ENCODE results near the gene ZNF414. TPM values are rescaled to one million over a fixed set of nuclear protein-coding genes. Genes with fewer than 3 reads are reported as not detected.
"Not testable (repeated sequence)": the region's sequence is repeated elsewhere in the genome, so short reads cannot be mapped to it uniquely, and the experiment has no call there.

ZNF414 gene
- 10 to 100 TPM; 14.9 to 28.7 (median 24.1) TPM for polyA plus RNA-seq (ENCODE audit: insufficient read length in 4 of 4)

DNA sequence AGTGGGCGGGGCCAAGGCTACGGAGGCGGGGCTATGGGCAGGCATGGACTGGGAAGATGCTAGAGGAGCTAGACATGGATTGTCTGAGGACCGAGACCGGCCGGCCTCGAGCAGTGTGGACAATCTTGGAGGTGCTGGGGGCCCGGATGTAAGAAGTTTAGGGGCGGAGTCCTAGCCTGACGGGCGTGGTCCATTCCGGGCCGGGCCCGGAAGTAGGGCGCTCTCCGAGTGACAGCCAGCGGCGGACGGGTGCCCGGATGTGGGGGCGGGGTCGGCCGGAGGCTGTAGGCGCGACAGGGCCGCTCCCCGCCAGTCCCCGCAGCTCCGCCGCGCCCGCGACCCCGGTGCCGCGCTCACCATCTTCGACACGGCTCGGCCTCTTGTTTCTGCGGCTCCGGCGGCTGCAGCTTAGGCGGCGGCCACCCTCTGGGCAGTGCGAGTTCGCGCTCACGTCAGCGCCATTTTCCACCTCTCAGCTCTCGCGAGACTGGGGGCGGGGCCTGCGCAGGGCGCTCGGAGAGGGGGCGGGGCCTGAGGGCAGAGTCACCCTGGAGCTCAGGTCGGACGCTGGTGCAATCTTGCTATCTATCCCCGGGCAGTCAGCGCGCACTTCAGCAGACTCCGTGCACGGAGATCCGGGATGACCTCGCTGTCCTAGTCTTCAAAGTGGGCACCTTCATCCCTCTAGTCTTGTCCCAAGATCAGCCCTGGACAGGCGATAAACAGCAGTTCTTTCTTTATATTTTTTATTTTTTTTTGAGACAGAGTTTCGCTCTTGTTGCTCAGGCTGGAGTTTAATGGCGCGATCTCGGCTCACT, at the start of gene ZNF414:
ZNF414 (minus strand) TSS at position 481 of the 818 bp plus-strand sequence; CDS start at position 360, 121 bp downstream.
- DNase-seq (ENCODE audit: low read depth in 4 of 4, low spot score in 3 of 4) = peak; percentile 85 to 90 (median 90)

GRCh38 chr19:8561075-8561764, 47.3 kb upstream of the ZNF414 start:
- no peak for DNase-seq (ENCODE audit: low read depth in 4 of 4, low spot score in 3 of 4)

DNA sequence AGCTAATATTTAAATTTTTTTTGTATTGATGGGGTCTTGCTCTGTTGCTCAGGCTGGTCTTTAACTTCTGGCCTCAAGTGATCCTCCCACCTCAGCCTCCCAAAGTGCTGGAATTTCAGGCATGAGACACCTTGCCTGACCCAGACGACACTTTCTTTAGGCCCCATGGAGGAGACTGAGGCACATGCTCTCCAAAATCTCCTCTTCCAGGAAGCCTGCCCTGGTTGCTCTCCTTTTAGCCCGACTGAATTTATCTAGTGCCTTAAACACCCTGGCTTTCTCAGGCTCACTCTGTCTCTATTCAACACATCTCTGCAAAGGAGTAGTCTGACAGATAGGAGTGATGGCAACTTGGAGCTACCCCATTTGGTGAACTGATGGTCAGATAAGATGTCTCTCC, 44.4 kb upstream of the ZNF414 start:
- DNase-seq (ENCODE audit: low read depth in 4 of 4, low spot score in 3 of 4) = no peak

GRCh38 chr19:8557642-8558238, 43.8 kb upstream of the ZNF414 start:
- no peak for DNase-seq (ENCODE audit: low read depth in 4 of 4, low spot score in 3 of 4)

- DNase-seq (ENCODE audit: low read depth in 4 of 4, low spot score in 3 of 4) = not testable (repeated sequence)
Measured at GRCh38 chr19:8553729-8554128, 39.8 kb upstream of the ZNF414 start.

DNA sequence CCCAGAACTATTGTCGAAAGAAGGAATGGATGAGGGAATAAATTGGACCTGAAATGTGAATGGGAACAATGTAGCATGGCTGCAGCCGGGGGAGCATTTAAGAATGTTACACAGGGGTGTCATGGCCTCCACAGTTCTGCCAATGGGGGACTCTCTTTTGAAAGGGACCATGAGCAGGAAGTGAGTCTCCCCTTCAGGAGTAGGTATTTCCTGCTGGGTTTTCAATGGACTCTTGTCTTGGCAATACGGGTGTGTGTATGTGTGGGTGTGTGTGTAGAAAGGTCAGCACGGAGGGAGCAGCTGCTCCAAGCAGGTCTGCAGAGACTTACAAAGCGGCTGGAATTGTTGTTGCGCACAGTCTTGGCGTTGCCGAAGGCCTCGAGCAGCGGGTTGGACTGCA, 38.8 kb upstream of the ZNF414 start:
- DNase-seq (ENCODE audit: low read depth in 4 of 4, low spot score in 3 of 4) = no peak

GRCh38 chr19:8550070-8550469, 36.1 kb upstream of the ZNF414 start:
- DNase-seq (ENCODE audit: low read depth in 4 of 4, low spot score in 3 of 4) = no peak

- no peak for DNase-seq (ENCODE audit: low read depth in 4 of 4, low spot score in 3 of 4)
Measured at GRCh38 chr19:8545743-8546142, 31.8 kb upstream of the ZNF414 start.

DNA sequence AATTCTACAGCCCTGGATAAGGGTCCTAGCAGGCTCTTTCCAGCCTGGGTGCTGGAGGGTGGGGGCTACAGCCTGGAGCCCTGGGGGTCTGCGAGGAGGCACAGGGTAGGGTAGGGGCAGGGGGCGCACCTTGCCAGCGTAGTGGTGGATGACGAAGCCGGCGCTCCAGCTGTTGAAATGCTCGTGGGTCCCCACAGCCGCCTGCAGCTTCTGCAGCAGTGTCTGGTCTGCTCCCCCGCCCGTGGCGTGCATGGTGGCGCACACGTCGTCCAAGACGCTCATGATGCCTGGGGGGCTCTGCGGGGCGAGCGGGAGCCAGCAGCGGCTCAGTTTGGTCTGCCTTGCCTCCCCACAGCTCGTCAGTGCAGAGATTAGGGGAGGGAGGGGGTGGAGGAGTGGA, 30.2 kb upstream of the ZNF414 start:
- DNase-seq (ENCODE audit: low read depth in 4 of 4, low spot score in 3 of 4) = no peak

GRCh38 chr19:8539621-8540149, 25.7 kb upstream of the ZNF414 start:
- no peak for DNase-seq (ENCODE audit: low read depth in 4 of 4, low spot score in 3 of 4)

- no peak for DNase-seq (ENCODE audit: low read depth in 4 of 4, low spot score in 3 of 4)
Measured at GRCh38 chr19:8537099-8537498, 23.1 kb upstream of the ZNF414 start.

DNA sequence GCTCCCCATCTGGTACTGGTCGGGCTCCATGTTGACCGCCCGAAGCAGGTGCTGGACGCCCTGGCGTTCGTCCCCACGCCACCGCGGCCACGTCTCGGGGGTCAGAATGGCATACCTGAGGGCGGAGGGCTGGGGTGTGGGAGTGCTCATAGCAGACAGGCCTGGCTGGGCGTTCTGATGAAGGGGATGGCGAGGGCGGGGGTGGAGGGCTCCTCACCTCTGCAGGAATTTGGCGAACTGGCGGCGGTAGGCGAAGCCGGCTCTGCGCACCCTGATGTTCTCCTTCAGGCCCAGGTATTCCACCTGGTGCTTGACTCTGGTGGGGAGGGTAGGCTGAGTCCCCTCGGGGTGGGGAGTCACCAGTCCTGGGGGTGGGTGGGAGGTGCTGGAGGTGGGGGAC, 22.3 kb upstream of the ZNF414 start:
- DNase-seq (ENCODE audit: low read depth in 4 of 4, low spot score in 3 of 4) = no peak

GRCh38 chr19:8532225-8532624, 18.3 kb upstream of the ZNF414 start:
- DNase-seq (ENCODE audit: low read depth in 4 of 4, low spot score in 3 of 4) = no peak

DNA sequence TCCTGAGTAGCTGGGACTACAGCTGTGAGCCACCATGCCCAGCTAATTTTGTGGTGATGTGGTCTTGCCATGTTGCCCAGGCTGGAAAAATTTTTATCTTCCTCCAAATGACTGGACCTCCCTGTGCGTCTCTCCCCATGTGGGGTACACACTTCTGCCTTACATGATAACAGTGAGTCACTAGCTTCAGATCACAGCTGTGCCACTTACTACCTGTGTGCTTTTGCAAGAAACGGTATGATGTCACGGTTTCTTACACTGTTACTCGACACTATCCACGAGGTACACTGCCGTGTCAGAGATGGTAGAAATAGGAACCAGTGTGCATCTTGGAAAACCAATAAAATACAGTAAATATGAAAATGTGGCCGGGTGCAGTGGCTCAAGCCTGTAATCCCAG, 17.5 kb upstream of the ZNF414 start:
- DNase-seq (ENCODE audit: low read depth in 4 of 4, low spot score in 3 of 4) = no peak

GRCh38 chr19:8530061-8530679, 16.2 kb upstream of the ZNF414 start:
- DNase-seq (ENCODE audit: low read depth in 4 of 4, low spot score in 3 of 4) = no peak

DNA sequence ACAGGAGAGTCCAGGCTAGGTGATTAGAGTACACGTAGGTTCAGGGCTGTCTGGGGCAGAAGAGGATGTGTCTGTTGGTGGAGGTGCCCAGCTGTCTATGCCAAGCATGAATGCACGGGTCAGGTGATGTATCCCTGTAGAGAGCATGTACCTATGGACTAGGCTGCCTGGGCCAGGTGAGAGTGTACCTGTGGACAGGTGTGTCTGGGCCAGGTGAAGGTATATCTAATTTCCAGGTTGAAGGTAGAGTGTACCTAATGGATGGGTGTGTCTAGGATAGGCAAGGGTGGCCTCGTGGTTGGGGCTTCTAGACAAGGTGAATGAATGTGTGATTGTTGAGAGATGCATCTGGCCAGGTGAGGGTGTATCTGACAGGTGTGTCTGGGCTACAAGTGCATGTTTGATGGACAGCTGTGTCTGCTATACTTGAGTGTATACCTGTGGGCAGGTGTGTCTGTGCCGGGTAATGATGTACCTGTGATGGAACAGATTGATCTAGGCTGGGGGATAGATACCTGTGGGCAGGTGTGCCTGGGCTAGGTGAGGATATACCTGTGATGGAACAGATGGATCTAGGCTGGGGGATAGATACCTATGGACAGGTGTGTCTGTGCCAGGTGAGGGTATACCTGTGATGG, 15.5 kb upstream of the ZNF414 start:
- no peak for DNase-seq (ENCODE audit: low read depth in 4 of 4, low spot score in 3 of 4)

DNA sequence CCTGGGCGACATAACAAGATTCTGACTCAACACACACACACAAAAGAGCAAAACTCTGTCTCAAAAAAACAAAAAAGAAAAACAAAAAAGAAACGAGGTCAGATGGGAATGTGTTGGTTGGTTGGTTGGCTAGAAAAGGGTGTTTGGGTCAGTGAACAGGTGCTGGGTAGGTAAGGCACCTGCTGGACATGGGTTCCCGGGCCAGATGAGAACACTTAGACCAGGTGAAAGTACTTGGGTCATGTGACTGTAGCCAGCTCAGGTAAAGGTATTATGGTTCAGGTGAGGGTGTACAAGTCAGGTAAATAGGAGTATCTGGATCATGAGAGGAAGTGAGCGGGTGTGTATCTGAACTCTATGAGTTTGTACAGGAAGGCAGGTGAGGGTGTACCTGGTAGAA, 14.5 kb upstream of the ZNF414 start:
- no peak for DNase-seq (ENCODE audit: low read depth in 4 of 4, low spot score in 3 of 4)

GRCh38 chr19:8526345-8527091, 12.6 kb upstream of the ZNF414 start:
- DNase-seq (ENCODE audit: low read depth in 4 of 4, low spot score in 3 of 4) = peak; percentile 76 to 89 (median 85)

- no peak for DNase-seq (ENCODE audit: low read depth in 4 of 4, low spot score in 3 of 4)
Measured at GRCh38 chr19:8525401-8525684, 11.4 kb upstream of the ZNF414 start.

DNA sequence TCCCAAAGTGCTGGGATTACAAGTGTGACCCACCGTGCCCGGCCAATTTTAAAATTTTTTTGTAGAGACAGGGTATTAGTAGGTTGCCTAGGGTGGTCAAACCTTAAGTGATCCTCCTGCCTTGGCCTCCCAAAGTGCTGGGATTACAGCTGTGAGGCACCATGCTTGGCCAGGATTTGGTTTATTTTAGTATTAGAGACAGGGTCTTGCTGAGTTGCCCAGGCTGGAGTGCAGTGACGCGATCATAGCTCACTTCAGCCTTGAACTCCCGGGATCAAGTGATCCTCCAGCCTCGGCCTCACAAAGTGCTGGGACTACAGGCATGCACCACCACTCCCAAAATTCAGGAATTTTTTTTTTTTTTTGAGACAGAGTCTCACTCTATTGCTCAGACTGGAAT, 5.4 kb upstream of the ZNF414 start:
- no peak for DNase-seq (ENCODE audit: low read depth in 4 of 4, low spot score in 3 of 4)
